Thyroid gland (tissue), 4 donors: ENCODE data around the gene GNB2. TPM values are rescaled to one million over a fixed set of nuclear protein-coding genes. Genes with fewer than 3 reads are reported as not detected.

Source experiments
- DNase-seq, 2 donors: peaks; one replicate each; pipeline ENCODE4 v3.0.0-alpha.2; 2019
- H3K27ac ChIP-seq, 3 donors: fragments of 200-600 bp; sonication (generic); 1 replicate in 2 of 3; 2 replicates in 1 of 3; pipeline ENCODE4 v1.5.1; 2016 to 2019; ENCODE audit warnings: mild to moderate bottlenecking in 1 of 3, moderate library complexity in 1 of 3
- H3K27me3 ChIP-seq: fragments of 200-600 bp; sonication (generic); one replicate; pipeline ENCODE4 v1.5.1; 2019
- H3K36me3 ChIP-seq, 2 donors: fragments of 200-600 bp; sonication (generic); one replicate each; pipeline ENCODE4 v1.5.1; 2016 to 2019
- H3K4me1 ChIP-seq, 2 donors: fragments of 200-600 bp; sonication (generic); one replicate each; pipeline ENCODE4 v1.5.1; 2017 to 2019
- H3K4me3 ChIP-seq, 3 donors: fragments of 200-600 bp; sonication (generic); replicated peaks in 1 of 3; 1 replicate in 2 of 3; 2 replicates in 1 of 3; pipeline ENCODE4 v1.5.1; 2016; ENCODE audit warnings: mild to moderate bottlenecking in 1 of 3
- H3K9me3 ChIP-seq: fragments of 200-600 bp; sonication (generic); one replicate; pipeline ENCODE4 v1.5.1; 2017
- CTCF ChIP-seq, 6 experiments: fragments of 200-600 bp in 3 of 6; fragments of 450-650 bp in 3 of 6; sonication (generic) in 3 of 6; IDR thresholded peaks; one replicate each; pipeline ENCODE4 v1.5.1; 2016 to 2019; ENCODE audit warnings: antibody characterized with exemption in 6 of 6, mild to moderate bottlenecking in 2 of 6, inconsistent platforms in 1 of 6, moderate library complexity in 1 of 6
- POLR2A ChIP-seq, 2 donors: fragments of 450-650 bp; IDR thresholded peaks; one replicate each; pipeline ENCODE4 v1.6.1; 2017; ENCODE audit warnings: antibody characterized with exemption in 2 of 2, mild to moderate bottlenecking in 2 of 2, moderate library complexity in 1 of 2
- WGBS, 2 donors: methylation state at CpG; one replicate each; pipeline ENCODE4 v1.1.5; 2017; 5-methylcytosine and 5-hydroxymethylcytosine counted together
- intact Hi-C: fragments of 100-400 bp; cut with DNase I; formaldehyde crosslinking; loops from one replicate; pipeline ENCODE4 v1.15.1; 2023
- total RNA-seq, 4 donors: library from RNA; depleted of rRNA; stranded (reverse); fragments of >200 nt; gene quantifications; one replicate each; pipeline ENCODE4 v1.2.3, GENCODE V29; 2016

The GNB2 gene
- total RNA-seq: 100 to 1,000 TPM; 168 to 221 (median 186) TPM

GRCh38 chr7:100673302-100673941, at the start of gene GNB2:
GNB2 (plus strand) TSS chr7:100673740; CDS start chr7:100676266, 2,526 bp downstream.
- intact Hi-C loops: no loop called here
- H3K4me3 ChIP-seq: peak within 1 kb of the TSS; percentile 27 to 93 (median 66)
- H3K27ac ChIP-seq: peak within 1 kb of the TSS; percentile 91 to 95 (median 95)
- TF ChIP-seq CTCF (IDR thresholded peaks at IDR 0.05) (peak in 2 of 6 experiments; percentile 31 to 38), POLR2A (IDR thresholded peaks at IDR 0.05) (peak; percentile 78 to 89)
- H3K36me3 ChIP-seq: peaks cover 19% of the 10 kb centered on the region in 2 donors
- H3K4me1 ChIP-seq: peaks cover 8 to 11% of the 10 kb centered on the region in 2 donors
- DNase-seq: peak; percentile 99 to 100
- no peaks in the 10 kb centered on the region for H3K9me3 ChIP-seq
- 0 to 1% methylated on average over 1 to 14 of the region's 65 CpGs for WGBS, 2 donors
- no peaks in the 10 kb centered on the region for H3K27me3 ChIP-seq

GRCh38 chr7:100623951-100624824, 49.4 kb upstream of the GNB2 start:
- Histone ChIP-seq H3K4me3 (no peak overlapping the region), H3K36me3 (no peaks in the 10 kb centered on the region), H3K27me3 (no peaks in the 10 kb centered on the region), H3K9me3 (no peaks in the 10 kb centered on the region), H3K4me1 (peaks cover 0 to 9% of the 10 kb centered on the region in 2 donors), H3K27ac (no peak overlapping the region)
- intact Hi-C loops: no loop called here
- DNase-seq: no peak
- 87% methylated on average over 15 of the region's 15 CpGs for WGBS, 2 donors
- TF ChIP-seq POLR2A (IDR thresholded peaks at IDR 0.05) (no peak), CTCF (IDR thresholded peaks at IDR 0.05) (no peak)

GRCh38 chr7:100626055-100626454, 47.5 kb upstream of the GNB2 start:
- no peak for DNase-seq
- H3K9me3 ChIP-seq: no peaks in the 10 kb centered on the region
- H3K4me3 ChIP-seq: peak overlapping the region in 1 of 3 donors; percentile 10
- no peak overlapping the region for H3K27ac ChIP-seq
- no peaks in the 10 kb centered on the region for H3K36me3 ChIP-seq
- peaks cover 0 to 9% of the 10 kb centered on the region in 2 donors for H3K4me1 ChIP-seq
- H3K27me3 ChIP-seq: no peaks in the 10 kb centered on the region
- no peak for TF ChIP-seq POLR2A (IDR thresholded peaks at IDR 0.05)
- TF ChIP-seq CTCF (IDR thresholded peaks at IDR 0.05): no peak
- intact Hi-C loops: no loop called here
- whole genome bisulfite sequencing, 2 donors: 17 to 18% methylated on average over 3 of the region's 3 CpGs

- H3K4me3 ChIP-seq: peak overlapping the region in 1 of 3 donors; percentile 10
- no peaks in the 10 kb centered on the region for H3K27me3 ChIP-seq
- peak; percentile 62 to 63 for DNase-seq
- H3K9me3 ChIP-seq: no peaks in the 10 kb centered on the region
- H3K27ac ChIP-seq: no peak overlapping the region
- TF ChIP-seq CTCF (IDR thresholded peaks at IDR 0.05): no peak
- no peak for TF ChIP-seq POLR2A (IDR thresholded peaks at IDR 0.05)
- H3K36me3 ChIP-seq: no peaks in the 10 kb centered on the region
- intact Hi-C loops: no loop called here
- peaks cover 0 to 9% of the 10 kb centered on the region in 2 donors for H3K4me1 ChIP-seq
- WGBS, 2 donors: 4 to 6% methylated on average over 12 to 37 of the region's 37 CpGs
Observed at GRCh38 chr7:100626530-100627237, 46.9 kb upstream of the GNB2 start.
